OCI-LY3 (cell line): ENCODE measurements around the gene CATSPER3.
A peak's percentile ranks its signal among the peaks of the same experiment; 100 is the strongest.

Experiments used
- H2AFZ ChIP-seq: fragments of 200-600, 300-600 bp; shearing (Covaris generic); 2 replicates; pipeline ENCODE4 v1.6.0; 2014; ENCODE audit warnings: antibody characterized with exemption, low read depth, low read length
- H3K27ac ChIP-seq: fragments of 200-600, 300-600 bp; sonication (generic); 2 replicates; pipeline ENCODE4 v1.5.1; 2014; ENCODE audit warnings: mild to moderate bottlenecking, low read length, moderate library complexity, mixed read lengths
- H3K27me3 ChIP-seq: fragments of 200-600, 300-600 bp; sonication (generic); 2 replicates; pipeline ENCODE4 v1.6.1; 2014; ENCODE audit warnings: low read depth, low read length, mixed read lengths
- H3K36me3 ChIP-seq: fragments of 200-600, 300-600 bp; sonication (generic); replicated peaks from 2 replicates; pipeline ENCODE3; 2014; ENCODE audit warnings: low read depth, low read length, mixed read lengths
- H3K4me1 ChIP-seq: fragments of 300-600, 200-600 bp; sonication (generic); 2 replicates; pipeline ENCODE4 v1.6.1; 2014; ENCODE audit warnings: low read length, mixed read lengths
- H3K4me2 ChIP-seq: fragments of 200-600, 300-600 bp; sonication (generic); 2 replicates; pipeline ENCODE4 v1.6.1; 2014; ENCODE audit warnings: low read length, mixed read lengths
- H3K4me3 ChIP-seq: fragments of 300-600, 200-600 bp; sonication (generic); 2 replicates; pipeline ENCODE4 v1.5.1; 2014; ENCODE audit warnings: antibody characterized with exemption, mild to moderate bottlenecking, low read length, moderate library complexity
- H3K79me2 ChIP-seq: fragments of 300-600, 200-600 bp; shearing (Covaris generic); 2 replicates; pipeline ENCODE4 v1.6.1; 2014; ENCODE audit warnings: mild to moderate bottlenecking, low read length, mixed read lengths
- H3K9ac ChIP-seq: fragments of 300-600, 200-600 bp; shearing (Covaris generic); 2 replicates; pipeline ENCODE4 v1.6.0; 2014; ENCODE audit warnings: mild to moderate bottlenecking, low read length, moderate library complexity
- H3K9me3 ChIP-seq: fragments of 200-600, 300-600 bp; shearing (Covaris generic); 2 replicates; pipeline ENCODE4 v1.6.1; 2014; ENCODE audit warnings: low read length, mixed read lengths; ENCODE audit not compliant: insufficient read depth
- H4K20me1 ChIP-seq: fragments of 200-600, 300-600 bp; sonication (generic); 2 replicates; pipeline ENCODE4 v1.6.1; 2016; ENCODE audit warnings: low read length, mixed read lengths; ENCODE audit not compliant: insufficient read depth
- CTCF ChIP-seq: fragments of 200-600, 300-600 bp; sonication (generic); IDR thresholded peaks from 2 replicates; pipeline ENCODE4 v1.5.1; 2014; ENCODE audit warnings: antibody characterized with exemption, low read length, low read depth
- EZH2phosphoT487 ChIP-seq: fragments of 200-600 bp; shearing (Covaris generic); IDR thresholded peaks from 2 replicates; pipeline ENCODE4 v1.6.1; 2018; ENCODE audit warnings: antibody characterized with exemption, mixed run types, low read depth

CATSPER3 gene

DNA sequence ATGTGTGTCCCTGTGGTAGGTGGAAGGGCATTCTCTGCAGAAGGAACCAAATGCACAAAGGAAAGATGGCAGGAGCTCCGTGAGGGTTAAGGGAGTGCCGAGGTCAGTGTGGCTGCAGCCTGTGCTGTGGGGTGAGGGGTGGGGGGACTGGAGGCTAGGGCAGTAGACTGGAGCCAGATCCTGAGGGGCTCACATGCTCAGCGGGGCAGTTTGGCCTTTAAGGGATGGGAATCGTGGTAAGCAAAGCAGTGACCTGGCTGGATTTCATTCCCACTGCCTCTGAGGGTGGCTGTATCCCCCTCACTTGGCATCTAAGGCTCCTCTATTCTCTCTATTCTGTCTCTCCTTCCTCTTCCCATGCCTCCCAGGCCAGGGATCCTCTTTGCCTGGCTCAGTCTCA, 50.8 kb downstream of the CATSPER3 start:
- no peak overlapping the region for H3K27ac ChIP-seq
- H3K9me3 ChIP-seq, result no peaks in the 10 kb centered on the region
- H3K4me3 ChIP-seq, result no peak overlapping the region
- H4K20me1 ChIP-seq, result no peaks in the 10 kb centered on the region
- H3K36me3 ChIP-seq, result no peaks in the 10 kb centered on the region
- H3K4me1 ChIP-seq, result no peaks in the 10 kb centered on the region
- no peaks in the 10 kb centered on the region for H3K27me3 ChIP-seq
- H2AFZ ChIP-seq, result no peak overlapping the region
- H3K9ac ChIP-seq, result no peak overlapping the region
- TF ChIP-seq EZH2phosphoT487, result no peak
- TF ChIP-seq CTCF, result no peak
- H3K4me2 ChIP-seq, result no peak overlapping the region
- H3K79me2 ChIP-seq, result no peaks in the 10 kb centered on the region

GRCh38 chr5:135019314-135019713, 51.6 kb downstream of the CATSPER3 start:
- no peaks in the 10 kb centered on the region for H4K20me1 ChIP-seq
- H3K79me2 ChIP-seq, result no peaks in the 10 kb centered on the region
- TF ChIP-seq CTCF (peak; percentile 31; the same call in 1 of the 2 replicates), EZH2phosphoT487 (no peak)
- H3K4me3 ChIP-seq, result no peak overlapping the region
- no peaks in the 10 kb centered on the region for H3K27me3 ChIP-seq
- no peak overlapping the region for H3K4me2 ChIP-seq
- no peak overlapping the region for H3K27ac ChIP-seq
- H3K36me3 ChIP-seq, result no peaks in the 10 kb centered on the region
- H3K9me3 ChIP-seq, result no peaks in the 10 kb centered on the region
- H3K4me1 ChIP-seq, result no peaks in the 10 kb centered on the region
- H3K9ac ChIP-seq, result no peak overlapping the region
- H2AFZ ChIP-seq, result no peak overlapping the region

- TF ChIP-seq EZH2phosphoT487 (no peak), CTCF (no peak)
- no peaks in the 10 kb centered on the region for H3K4me1 ChIP-seq
- H3K27me3 ChIP-seq, result no peaks in the 10 kb centered on the region
- H3K4me2 ChIP-seq, result no peak overlapping the region
- no peaks in the 10 kb centered on the region for H3K36me3 ChIP-seq
- H4K20me1 ChIP-seq, result no peaks in the 10 kb centered on the region
- no peaks in the 10 kb centered on the region for H3K79me2 ChIP-seq
- no peak overlapping the region for H3K27ac ChIP-seq
- H3K4me3 ChIP-seq, result no peak overlapping the region
- H3K9ac ChIP-seq, result no peak overlapping the region
- H2AFZ ChIP-seq, result no peak overlapping the region
- no peaks in the 10 kb centered on the region for H3K9me3 ChIP-seq
These were observed 52.6 kb downstream of the CATSPER3 start for GRCh38 chr5:135020111-135020895.

GRCh38 chr5:135024956-135025729, 57.4 kb downstream of the CATSPER3 start:
- Histone ChIP-seq H3K9ac (no peak overlapping the region), H3K4me1 (no peaks in the 10 kb centered on the region), H3K79me2 (peaks cover under 1% of the 10 kb centered on the region; the same call in 1 of the 2 replicates), H3K36me3 (no peaks in the 10 kb centered on the region), H3K27me3 (no peaks in the 10 kb centered on the region), H4K20me1 (peaks cover 3% of the 10 kb centered on the region; the same call in 1 of the 2 replicates), H3K27ac (no peak overlapping the region), H3K4me2 (no peak overlapping the region), H3K9me3 (no peaks in the 10 kb centered on the region), H3K4me3 (no peak overlapping the region), H2AFZ (no peak overlapping the region)
- TF ChIP-seq CTCF, result no peak
- no peak for TF ChIP-seq EZH2phosphoT487
